Measurements from ENCODE around the gene FAM177A1. TPM values are rescaled to one million over a fixed set of nuclear protein-coding genes. Genes with fewer than 3 reads are reported as not detected.

FAM177A1 gene
- total and polyA plus RNA-seq, 10 of the 15 experiments (the other 5 are each of a cell fraction or from before 2014, with no cell fraction given): 5.3 to 38.6 (median 20.7) TPM

- TF ChIP-seq YBX1 (IDR thresholded peaks at IDR 0.05) (no peak), SMARCA5 (IDR thresholded peaks at IDR 0.05) (0 out of 2 replicates have a peak, but pooled peaks have one; percentile 52)
Observed at GRCh38 chr14:35046048-35046750, at the start of gene FAM177A1 (continued).

DNA sequence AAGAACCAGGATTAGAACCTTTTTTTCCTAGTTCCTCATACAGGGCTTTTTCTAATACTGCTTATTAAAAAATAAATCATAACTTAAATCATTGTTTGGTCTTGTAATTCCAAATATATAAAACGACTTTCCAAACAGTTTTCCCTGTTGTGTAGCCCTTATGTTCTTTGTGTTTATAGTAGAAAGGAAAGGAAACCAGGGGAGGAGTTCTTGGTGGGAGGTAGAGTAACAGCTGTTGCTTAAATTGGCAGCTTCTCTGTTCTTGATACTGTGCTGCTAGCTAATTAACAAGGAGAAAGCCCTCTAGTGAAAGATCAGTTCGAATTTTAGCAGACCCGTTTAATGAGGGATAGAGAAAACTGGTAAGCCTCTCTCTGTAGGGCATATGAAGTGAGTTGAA, 48.3 kb upstream of the FAM177A1 start:
- in situ Hi-C loops (cut with MboI) (no loop called here), intact Hi-C loops (cut with micrococcal nuclease; ENCODE audit: unreplicated experiment) (no loop called here)
- no peaks in the 10 kb centered on the region for H3K27me3 ChIP-seq (replicated peaks in 1 of 2; ENCODE audit: control insufficient read depth in 2 of 2, insufficient read depth in 2 of 2, low read length in 1 of 2)
- RAD21 ChIA-PET (ENCODE audit: unreplicated experiment): no interaction called here
- DNase-seq (ENCODE audit: low read depth, low spot score) (no peak), FAIRE-seq (no peak), ATAC-seq (no peak)
- no peak overlapping the region for H3K27ac ChIP-seq (ENCODE audit: control insufficient read depth, insufficient read depth)
- H3K9me3 ChIP-seq (replicated peaks; ENCODE audit: control insufficient read depth, insufficient read depth, low read length): no peaks in the 10 kb centered on the region; the same call in 2 of the 3 replicates
- SMC1A ChIA-PET (ENCODE audit: uncharacterized antibody, unreplicated experiment): interaction anchor here (1.4 kb wide), 1 partner anchor 17 kb away, joined by 4 read pairs; no protein-coding TSS in a partner anchor
- H3K79me2 ChIP-seq (ENCODE audit: control insufficient read depth, insufficient read depth, low read length): peaks cover 31% of the 10 kb centered on the region
- POLR2A ChIA-PET: no interaction called here
- no peak overlapping the region for H3K9ac ChIP-seq (ENCODE audit: control insufficient read depth, insufficient read depth, low read length)
- no peak overlapping the region for H2AFZ ChIP-seq (ENCODE audit: control insufficient read depth, low read depth, low read length)
- peaks cover 5% of the 10 kb centered on the region for H3K4me1 ChIP-seq (ENCODE audit: control insufficient read depth, insufficient read depth, low read length)
- no peaks in the 10 kb centered on the region; a peak in 2 of 4 replicates for H3K36me3 ChIP-seq (ENCODE audit: control insufficient read depth in 2 of 2, insufficient read depth in 2 of 2, low read length in 1 of 2)
- H3K4me3 ChIP-seq: no peak overlapping the region
- CTCF ChIA-PET: no interaction called here
- BruUV-seq (replicated peaks): no TSS peak
- no peak overlapping the region for H3K4me2 ChIP-seq (ENCODE audit: control insufficient read depth, insufficient read depth)
- WGBS (ENCODE audit: insufficient coverage, insufficient replicate concordance, low lambda C conversion rate, missing lambda C conversion rate): 89% methylated on average over 3 of the region's 3 CpGs
- no peaks in the 10 kb centered on the region for H4K20me1 ChIP-seq (ENCODE audit: control insufficient read depth, insufficient read depth)
- TF ChIP-seq SREBF2 (IDR thresholded peaks at IDR 0.05; ENCODE audit: low read length) (no peak), TCF7 (IDR thresholded peaks at IDR 0.05; ENCODE audit: borderline replicate concordance) (no peak), TARDBP (IDR thresholded peaks at IDR 0.05; ENCODE audit: borderline replicate concordance) (no peak), HDGF (IDR thresholded peaks at IDR 0.05) (no peak), GABPA (IDR thresholded peaks at IDR 0.05; ENCODE audit: low read depth) (no peak), NFYB (IDR thresholded peaks at IDR 0.05; ENCODE audit: insufficient read depth, low read depth, low read length) (no peak), SUZ12 (IDR thresholded peaks at IDR 0.05; ENCODE audit: unreplicated experiment) (no peak), IRF5 (IDR thresholded peaks at IDR 0.05; ENCODE audit: borderline replicate concordance) (no peak), SUPT20H (IDR thresholded peaks at IDR 0.05; ENCODE audit: borderline replicate concordance, control insufficient read depth, low read depth, low read length) (no peak), ZNF24 (IDR thresholded peaks at IDR 0.05) (no peak)
- TF ChIP-seq, protein P1, sequence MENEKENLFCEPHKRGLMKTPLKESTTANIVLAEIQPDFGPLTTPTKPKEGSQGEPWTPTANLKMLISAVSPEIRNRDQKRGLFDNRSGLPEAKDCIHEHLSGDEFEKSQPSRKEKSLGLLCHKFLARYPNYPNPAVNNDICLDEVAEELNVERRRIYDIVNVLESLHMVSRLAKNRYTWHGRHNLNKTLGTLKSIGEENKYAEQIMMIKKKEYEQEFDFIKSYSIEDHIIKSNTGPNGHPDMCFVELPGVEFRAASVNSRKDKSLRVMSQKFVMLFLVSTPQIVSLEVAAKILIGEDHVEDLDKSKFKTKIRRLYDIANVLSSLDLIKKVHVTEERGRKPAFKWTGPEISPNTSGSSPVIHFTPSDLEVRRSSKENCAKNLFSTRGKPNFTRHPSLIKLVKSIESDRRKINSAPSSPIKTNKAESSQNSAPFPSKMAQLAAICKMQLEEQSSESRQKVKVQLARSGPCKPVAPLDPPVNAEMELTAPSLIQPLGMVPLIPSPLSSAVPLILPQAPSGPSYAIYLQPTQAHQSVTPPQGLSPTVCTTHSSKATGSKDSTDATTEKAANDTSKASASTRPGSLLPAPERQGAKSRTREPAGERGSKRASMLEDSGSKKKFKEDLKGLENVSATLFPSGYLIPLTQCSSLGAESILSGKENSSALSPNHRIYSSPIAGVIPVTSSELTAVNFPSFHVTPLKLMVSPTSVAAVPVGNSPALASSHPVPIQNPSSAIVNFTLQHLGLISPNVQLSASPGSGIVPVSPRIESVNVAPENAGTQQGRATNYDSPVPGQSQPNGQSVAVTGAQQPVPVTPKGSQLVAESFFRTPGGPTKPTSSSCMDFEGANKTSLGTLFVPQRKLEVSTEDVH (IDR thresholded peaks at IDR 0.05; ENCODE audit: low read depth, partially characterized antibody): no peak
- TF ChIP-seq, protein P2, sequence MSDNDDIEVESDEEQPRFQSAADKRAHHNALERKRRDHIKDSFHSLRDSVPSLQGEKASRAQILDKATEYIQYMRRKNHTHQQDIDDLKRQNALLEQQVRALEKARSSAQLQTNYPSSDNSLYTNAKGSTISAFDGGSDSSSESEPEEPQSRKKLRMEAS (IDR thresholded peaks at IDR 0.05; ENCODE audit: low read depth, low read length): no peak
- TF ChIP-seq, protein P3, sequence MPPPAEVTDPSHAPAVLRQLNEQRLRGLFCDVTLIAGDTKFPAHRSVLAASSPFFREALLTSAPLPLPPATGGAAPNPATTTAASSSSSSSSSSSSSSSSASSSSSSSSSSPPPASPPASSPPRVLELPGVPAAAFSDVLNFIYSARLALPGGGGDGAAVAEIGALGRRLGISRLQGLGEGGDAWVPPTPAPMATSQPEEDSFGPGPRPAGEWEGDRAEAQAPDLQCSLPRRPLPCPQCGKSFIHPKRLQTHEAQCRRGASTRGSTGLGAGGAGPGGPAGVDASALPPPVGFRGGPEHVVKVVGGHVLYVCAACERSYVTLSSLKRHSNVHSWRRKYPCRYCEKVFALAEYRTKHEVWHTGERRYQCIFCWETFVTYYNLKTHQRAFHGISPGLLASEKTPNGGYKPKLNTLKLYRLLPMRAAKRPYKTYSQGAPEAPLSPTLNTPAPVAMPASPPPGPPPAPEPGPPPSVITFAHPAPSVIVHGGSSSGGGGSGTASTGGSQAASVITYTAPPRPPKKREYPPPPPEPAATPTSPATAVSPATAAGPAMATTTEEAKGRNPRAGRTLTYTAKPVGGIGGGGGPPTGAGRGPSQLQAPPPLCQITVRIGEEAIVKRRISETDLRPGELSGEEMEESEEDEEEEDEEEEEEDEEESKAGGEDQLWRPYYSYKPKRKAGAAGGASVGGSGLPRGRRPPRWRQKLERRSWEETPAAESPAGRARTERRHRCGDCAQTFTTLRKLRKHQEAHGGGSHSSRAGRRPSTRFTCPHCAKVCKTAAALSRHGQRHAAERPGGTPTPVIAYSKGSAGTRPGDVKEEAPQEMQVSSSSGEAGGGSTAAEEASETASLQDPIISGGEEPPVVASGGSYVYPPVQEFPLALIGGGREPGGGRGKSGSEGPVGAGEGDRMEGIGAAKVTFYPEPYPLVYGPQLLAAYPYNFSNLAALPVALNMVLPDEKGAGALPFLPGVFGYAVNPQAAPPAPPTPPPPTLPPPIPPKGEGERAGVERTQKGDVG (CRISPR knock-in tag; IDR thresholded peaks at IDR 0.05): no peak

Data from GM12878 (cell line).